Retinal pigment epithelial cell (primary cell): ENCODE measurements around the gene ZBTB47.

Source experiments
- DNase-seq: peaks from one replicate; pipeline ENCODE4 v3.0.0-alpha.2; 2010; ENCODE audit warnings: low read depth
- H3K4me3 ChIP-seq: 2 replicates; pipeline ENCODE4 v1.5.1; 2011; ENCODE audit warnings: mild to moderate bottlenecking, low read length, control low read depth, moderate library complexity
- TF ChIP-seq, protein P1 (sequence below): conservative IDR thresholded peaks from 2 replicates; pipeline ENCODE4 v1.5.1; 2011; ENCODE audit warnings: low read depth, low read length, control low read depth, inconsistent platforms

Gene ZBTB47

DNA sequence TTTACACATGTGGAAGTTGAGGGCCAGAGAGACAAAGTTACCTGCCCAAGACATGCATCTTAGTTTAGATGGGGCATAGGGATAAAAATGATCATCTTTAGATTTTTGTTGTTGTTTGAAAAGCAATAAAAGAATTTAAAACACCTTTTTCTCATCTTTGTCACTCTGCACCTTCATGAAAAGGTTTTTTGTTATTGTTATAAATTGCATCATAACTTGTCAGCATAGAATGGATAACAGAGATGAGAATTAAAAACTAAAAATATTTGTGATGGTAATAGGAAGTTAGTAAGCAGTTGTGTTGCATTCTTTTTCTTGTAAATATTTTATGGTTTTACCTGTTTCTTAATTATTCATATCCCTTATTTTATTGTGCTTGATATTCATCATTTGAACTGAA lies 13.4 kb upstream of the ZBTB47 start:
- no peak for DNase-seq
- TF ChIP-seq, protein P1, sequence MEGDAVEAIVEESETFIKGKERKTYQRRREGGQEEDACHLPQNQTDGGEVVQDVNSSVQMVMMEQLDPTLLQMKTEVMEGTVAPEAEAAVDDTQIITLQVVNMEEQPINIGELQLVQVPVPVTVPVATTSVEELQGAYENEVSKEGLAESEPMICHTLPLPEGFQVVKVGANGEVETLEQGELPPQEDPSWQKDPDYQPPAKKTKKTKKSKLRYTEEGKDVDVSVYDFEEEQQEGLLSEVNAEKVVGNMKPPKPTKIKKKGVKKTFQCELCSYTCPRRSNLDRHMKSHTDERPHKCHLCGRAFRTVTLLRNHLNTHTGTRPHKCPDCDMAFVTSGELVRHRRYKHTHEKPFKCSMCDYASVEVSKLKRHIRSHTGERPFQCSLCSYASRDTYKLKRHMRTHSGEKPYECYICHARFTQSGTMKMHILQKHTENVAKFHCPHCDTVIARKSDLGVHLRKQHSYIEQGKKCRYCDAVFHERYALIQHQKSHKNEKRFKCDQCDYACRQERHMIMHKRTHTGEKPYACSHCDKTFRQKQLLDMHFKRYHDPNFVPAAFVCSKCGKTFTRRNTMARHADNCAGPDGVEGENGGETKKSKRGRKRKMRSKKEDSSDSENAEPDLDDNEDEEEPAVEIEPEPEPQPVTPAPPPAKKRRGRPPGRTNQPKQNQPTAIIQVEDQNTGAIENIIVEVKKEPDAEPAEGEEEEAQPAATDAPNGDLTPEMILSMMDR = no peak
- no peak overlapping the region for H3K4me3 ChIP-seq

DNA sequence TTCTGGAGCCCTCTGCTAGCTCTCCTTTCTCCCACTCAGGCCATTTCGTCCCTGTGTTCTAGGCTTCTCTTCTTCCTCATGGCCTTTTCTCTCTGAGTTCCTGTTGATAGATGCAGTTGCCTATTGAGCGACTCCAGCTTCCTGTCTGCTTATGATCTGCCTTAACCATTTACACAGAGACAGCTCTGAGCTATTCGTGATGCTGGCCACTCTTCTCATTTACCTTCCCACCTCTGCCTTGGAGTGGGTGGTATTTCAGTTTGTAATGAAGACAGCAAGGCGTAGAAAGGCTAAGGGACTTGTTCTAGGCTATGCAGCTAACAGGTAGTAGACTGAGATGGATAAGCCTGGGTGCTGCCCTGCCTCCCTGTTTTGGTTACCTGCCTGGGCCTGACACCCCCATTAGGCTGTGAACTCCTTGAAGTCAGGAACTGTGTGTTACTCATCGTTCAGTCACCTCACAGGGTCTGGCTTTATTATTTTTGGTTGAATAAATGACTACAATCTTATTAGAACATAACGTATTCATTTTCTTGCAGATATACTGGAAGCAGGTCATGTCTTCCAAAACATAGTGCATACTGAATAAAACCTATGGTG lies 12.6 kb upstream of the ZBTB47 start:
- no peak for DNase-seq
- TF ChIP-seq, protein P1 = no peak
- no peak overlapping the region for H3K4me3 ChIP-seq

DNA sequence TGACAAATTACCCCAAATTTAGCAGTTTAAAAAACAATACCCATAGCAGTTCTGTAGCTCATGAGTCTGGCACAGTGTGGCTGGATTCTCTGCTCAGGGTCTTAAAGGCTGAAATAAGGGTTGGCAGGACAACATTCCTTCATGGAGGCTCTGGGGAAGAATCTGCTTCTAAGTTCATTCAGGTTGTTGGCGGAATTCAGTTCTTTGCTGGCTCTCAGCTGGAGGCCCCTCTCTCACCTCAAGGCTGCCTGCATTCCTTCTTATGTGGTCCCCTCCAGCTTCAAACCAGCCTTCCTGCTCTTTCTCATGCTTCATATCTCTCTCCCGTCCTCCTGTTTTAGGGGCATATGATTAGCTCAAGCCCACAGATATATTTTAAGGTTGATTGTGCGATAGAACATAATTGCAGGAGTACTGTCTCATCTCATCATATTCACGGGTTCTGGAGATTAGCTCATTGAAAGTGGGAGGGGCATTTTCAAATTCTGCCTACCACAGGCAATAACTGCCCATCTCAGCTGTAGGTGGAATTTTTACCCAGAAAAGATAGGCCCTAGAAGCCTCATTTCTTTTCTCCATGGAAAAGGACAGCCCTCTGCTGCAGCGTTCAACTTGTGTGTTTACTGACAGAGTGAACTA lies 5.6 kb upstream of the ZBTB47 start:
- H3K4me3 ChIP-seq = no peak overlapping the region
- no peak for DNase-seq
- TF ChIP-seq, protein P1 = no peak

DNA sequence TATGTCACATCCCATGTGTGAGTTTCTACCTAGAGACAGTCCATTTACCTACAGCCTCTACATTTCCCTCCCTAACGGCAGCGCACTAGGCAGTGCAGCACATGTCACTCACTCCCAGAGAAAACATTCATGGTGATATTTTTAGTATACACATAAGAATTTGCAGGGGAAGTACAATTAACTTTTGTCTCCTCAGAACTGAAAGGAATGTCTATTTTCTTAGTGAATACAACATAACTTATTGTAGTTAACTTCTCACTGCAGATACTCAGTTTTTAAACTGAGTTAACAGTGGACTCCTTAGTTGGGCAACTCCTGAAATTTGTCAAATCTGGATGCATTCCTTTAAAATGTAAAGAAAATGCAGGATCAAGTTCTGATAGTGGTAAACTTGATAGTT lies 4.5 kb upstream of the ZBTB47 start:
- DNase-seq = no peak
- TF ChIP-seq, protein P1 = no peak
- no peak overlapping the region for H3K4me3 ChIP-seq

GRCh38 chr3:42649783-42650182 lies 3.7 kb upstream of the ZBTB47 start:
- no peak for DNase-seq
- H3K4me3 ChIP-seq = no peak overlapping the region
- TF ChIP-seq, protein P1 = no peak

DNA sequence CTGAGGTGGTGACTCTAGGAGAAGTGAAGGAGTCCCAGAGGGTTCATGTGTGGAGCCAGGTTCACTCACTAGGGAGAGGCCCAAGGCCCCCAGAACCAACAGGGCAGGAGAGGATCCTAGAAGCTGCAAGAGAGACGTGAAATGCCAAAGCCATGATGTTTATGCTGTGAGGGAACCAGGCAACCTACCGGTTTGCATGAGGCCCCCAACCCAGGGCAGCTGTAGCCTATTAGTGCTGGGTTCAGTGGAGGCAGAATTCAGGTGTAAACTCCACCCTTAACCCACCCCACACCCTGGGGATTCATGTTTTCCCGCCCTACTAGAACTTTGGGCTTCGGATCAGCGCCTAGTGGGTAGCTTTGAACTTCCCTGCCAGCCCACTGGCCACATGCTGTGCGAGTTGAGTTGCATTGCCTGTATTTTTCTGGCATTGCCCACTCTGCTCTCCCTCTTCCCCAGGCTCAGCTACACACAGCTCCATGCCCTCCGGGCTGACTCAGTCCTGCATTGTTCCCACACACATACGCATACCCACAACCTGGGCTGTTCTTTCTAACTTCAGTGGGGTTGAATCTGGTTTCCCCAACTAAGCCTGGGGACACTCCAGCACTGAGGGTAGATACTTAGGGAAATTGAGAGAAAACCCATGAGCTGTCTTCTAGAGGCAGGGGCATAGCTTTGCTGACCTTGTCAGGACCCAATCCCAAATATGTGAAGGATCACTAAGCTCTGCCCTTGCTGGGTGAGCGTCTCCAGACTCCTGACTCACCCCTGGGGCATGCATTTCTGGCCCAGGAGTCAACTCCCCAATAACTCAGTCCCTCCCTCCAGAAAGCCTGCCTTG lies 2.0 kb upstream of the ZBTB47 start:
- no peak for DNase-seq
- TF ChIP-seq, protein P1 = no peak
- H3K4me3 ChIP-seq = no peak overlapping the region
